Transverse colon (tissue), 4 donors: Measurements from ENCODE around the gene LIMK1.

Experiments
- CTCF ChIP-seq, 5 experiments: fragments of 200-600 bp in 3 of 5; fragments of 450-650 bp in 2 of 5; sonication (generic) in 3 of 5; IDR thresholded peaks; 1 replicate in 2 of 5; 2 replicates in 3 of 5; pipeline ENCODE4 v1.5.1; 2016 to 2017; ENCODE audit warnings: antibody characterized with exemption in 5 of 5, inconsistent platforms in 3 of 5, mild to moderate bottlenecking in 2 of 5, moderate library complexity in 1 of 5
- EP300 ChIP-seq: sonication (generic); formaldehyde crosslinking; IDR thresholded peaks from one replicate; pipeline ENCODE4 v1.6.1; 2017; ENCODE audit warnings: antibody characterized with exemption, low read depth
- POLR2AphosphoS5 ChIP-seq, 3 donors: sonication (generic); formaldehyde crosslinking; IDR thresholded peaks; one replicate each; pipeline ENCODE4 v1.6.1; 2016; ENCODE audit warnings: antibody characterized with exemption in 3 of 3

- TF ChIP-seq CTCF (IDR thresholded peaks at IDR 0.05) (no peak), POLR2AphosphoS5 (IDR thresholded peaks at IDR 0.05) (no peak), EP300 (no peak)
Measured at GRCh38 chr7:74103219-74103772, 19.7 kb downstream of the LIMK1 start.
